Measurements from ENCODE around the gene VPS33A.

- peak; percentile 35; the same call in 1 of the 2 replicates for TF ChIP-seq POLR2AphosphoS5 (IDR thresholded peaks at IDR 0.05; ENCODE audit: low read depth, low read length)
- TF ChIP-seq MAX (IDR thresholded peaks at IDR 0.05), result peak; percentile 85
- TF ChIP-seq CTCF (IDR thresholded peaks at IDR 0.05; ENCODE audit: control extremely low read depth in 1 of 3, insufficient read depth in 1 of 3, low read depth in 1 of 3, low read length in 3 of 3), result no peak
- TF ChIP-seq ATF2 (IDR thresholded peaks at IDR 0.05; ENCODE audit: low read length), result no peak
- no peak for TF ChIP-seq TBP (IDR thresholded peaks at IDR 0.05; ENCODE audit: low read depth, low read length)
- no peak for TF ChIP-seq SUZ12 (IDR thresholded peaks at IDR 0.05; ENCODE audit: low read length)
- no peak for TF ChIP-seq HDAC2 (IDR thresholded peaks at IDR 0.05; ENCODE audit: borderline replicate concordance in 1 of 2, low read depth in 2 of 2, low read length in 2 of 2)
- no peak for TF ChIP-seq SRF (IDR thresholded peaks at IDR 0.05; ENCODE audit: low read depth, low read length)
- no peak for TF ChIP-seq POLR2A (IDR thresholded peaks at IDR 0.05; ENCODE audit: control extremely low read depth in 1 of 2, low read depth in 2 of 2, low read length in 2 of 2)
- no peak for TF ChIP-seq TAF1 (IDR thresholded peaks at IDR 0.05; ENCODE audit: low read depth, low read length)
- TF ChIP-seq SIN3A (conservative IDR thresholded peaks at IDR 0.05 in 1 of 2, IDR thresholded peaks at IDR 0.05 in 1 of 2; ENCODE audit: low read depth in 1 of 2, low read length in 2 of 2), result no peak
- no peak for TF ChIP-seq FOSL1 (IDR thresholded peaks at IDR 0.05; ENCODE audit: insufficient read depth, low read depth, low read length)
Measured at GRCh38 chr12:122206111-122206881, 60.0 kb downstream of the VPS33A start.
